T47D (cell line): ENCODE measurements around the gene CSNK1G3.

ENCODE experiments used
- DNase-seq, 2 experiments: peaks; one replicate each; pipeline versions ENCODE4 v3.0.0 to v3.0.0-alpha.2; 2011 to 2012; ENCODE audit warnings: low read depth in 1 of 2, low spot score in 1 of 2
- JUND ChIP-seq: IDR thresholded peaks from 2 replicates; pipeline ENCODE4 v1.6.1; 2012; ENCODE audit warnings: low read depth
- in situ Hi-C: cut with HindIII; loops from 2 replicates; pipeline ENCODE4 v1.10.0; 2016; ENCODE audit warnings: low sequenced_read_pairs, low pct_unique_long_range_greater_than_20kb

Gene CSNK1G3

DNA sequence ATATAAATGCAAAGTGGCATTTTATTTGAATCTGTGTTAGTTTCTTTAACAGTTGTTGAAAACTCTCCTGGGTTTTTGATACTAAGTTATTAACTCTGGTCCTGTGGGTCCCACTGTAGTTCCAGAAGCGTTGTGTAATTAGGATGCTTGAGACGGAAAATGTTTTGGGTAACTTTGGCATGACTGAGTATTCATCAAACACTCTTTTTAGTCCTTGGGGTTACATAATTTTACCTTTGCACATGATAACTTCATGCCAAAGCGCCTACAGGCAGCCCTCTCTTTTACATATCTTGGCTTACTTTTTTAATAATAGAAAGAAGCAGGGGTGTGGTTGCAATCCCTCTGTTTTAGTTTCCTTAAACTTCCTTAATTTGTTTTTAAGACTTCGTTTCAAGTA lies 12.2 kb downstream of the CSNK1G3 start:
- no peak for TF ChIP-seq JUND
- in situ Hi-C loops = no loop called here
- DNase-seq = no peak

DNA sequence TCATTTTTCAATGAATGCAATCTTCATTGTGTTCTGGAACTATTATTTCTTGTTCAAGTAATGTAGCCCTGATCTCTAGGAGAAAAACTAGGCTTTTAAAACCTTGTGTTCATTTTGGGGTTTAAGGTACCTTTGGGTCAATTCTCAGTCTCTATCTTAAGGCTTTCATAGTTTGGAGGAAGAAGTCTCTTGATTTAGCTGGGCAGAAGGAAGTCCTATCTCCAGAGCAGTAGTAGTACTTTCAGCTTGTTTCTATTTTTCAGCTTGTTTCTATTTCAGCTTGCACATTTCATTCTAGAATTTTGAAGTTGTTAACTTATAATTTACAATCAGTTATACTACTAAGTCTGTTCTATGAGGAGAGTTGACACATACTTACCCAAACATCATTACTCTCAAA lies 15.2 kb downstream of the CSNK1G3 start:
- no peak for DNase-seq
- TF ChIP-seq JUND = no peak
- in situ Hi-C loops = no loop called here

DNA sequence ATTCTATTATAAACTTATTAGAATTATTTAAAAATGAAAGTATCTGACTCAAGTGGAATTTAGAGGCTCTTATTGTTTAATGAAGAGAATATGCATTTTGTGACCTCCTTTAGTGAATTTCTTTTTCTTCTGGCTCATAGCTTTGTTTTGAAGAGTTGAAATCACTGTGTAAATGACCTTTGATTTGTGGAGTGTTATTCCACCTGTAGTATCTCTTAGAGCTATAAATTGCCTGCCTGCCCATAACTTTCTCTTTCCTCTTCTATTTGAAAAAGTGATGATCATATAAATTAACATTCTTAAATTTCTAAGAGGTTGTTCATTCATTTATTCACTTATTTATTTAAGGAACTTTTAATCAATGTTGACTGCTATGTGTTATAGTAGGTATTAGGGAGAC lies 16.1 kb downstream of the CSNK1G3 start:
- DNase-seq = no peak
- in situ Hi-C loops = no loop called here
- no peak for TF ChIP-seq JUND

DNA sequence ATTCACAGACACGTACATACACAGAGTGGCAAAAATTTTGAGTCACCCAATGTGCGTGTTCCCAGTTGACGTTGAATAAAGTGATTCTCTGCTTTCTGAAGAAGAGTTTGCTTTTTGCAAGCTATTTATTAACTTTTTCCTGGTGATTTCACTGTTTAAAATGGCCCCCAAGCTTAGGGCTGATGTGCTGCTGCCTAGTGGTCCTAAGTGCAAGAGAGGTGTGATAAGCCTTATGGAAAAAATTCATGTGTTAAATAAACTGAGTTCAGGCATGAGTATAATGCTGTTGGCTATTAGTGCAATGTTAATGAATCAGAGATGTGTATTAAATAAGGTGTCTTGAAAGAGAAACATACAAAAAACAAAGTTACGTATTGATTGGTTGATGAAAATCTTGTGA lies 16.9 kb downstream of the CSNK1G3 start:
- no peak for TF ChIP-seq JUND
- no peak for DNase-seq
- in situ Hi-C loops = no loop called here

DNA sequence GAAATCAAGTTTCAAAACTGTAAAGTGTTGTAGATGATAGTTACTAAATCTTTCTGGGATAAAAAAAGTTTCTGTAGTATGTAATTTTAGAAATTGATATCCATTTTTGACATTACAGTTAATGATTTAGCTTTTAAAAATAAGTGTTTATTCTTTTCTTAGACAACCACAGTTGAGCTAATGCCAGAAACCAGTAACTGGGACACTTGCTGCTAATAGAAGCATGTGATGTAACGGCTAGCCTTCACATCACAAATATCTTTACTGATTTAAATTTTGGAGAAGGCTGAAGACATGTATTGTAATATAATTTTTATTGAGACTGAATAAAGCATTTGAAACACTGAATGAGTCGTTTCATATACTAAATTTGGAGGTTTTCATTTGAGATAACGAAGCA lies 18.8 kb downstream of the CSNK1G3 start:
- TF ChIP-seq JUND = no peak
- no peak for DNase-seq
- in situ Hi-C loops = no loop called here

DNA sequence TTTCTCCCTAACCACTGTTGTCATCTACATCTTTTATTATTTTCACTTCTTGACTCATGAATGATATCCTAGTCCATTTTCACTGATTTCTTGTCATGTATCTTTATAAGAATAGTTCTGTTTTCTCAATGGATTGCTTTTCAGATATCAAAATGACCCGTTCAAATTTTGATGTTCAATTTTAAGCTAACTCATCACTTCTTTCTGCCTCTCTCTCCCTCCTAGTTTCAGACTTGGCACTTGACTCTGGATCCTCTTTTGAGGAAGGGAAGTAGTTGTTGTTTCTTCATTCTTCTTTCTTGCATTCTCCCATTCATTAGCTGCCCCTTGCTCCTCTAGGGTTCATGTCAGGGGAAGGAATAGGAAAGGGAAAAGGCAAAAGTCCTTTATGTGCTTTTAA lies 23.7 kb downstream of the CSNK1G3 start:
- DNase-seq = no peak
- TF ChIP-seq JUND = no peak
- in situ Hi-C loops = no loop called here

DNA sequence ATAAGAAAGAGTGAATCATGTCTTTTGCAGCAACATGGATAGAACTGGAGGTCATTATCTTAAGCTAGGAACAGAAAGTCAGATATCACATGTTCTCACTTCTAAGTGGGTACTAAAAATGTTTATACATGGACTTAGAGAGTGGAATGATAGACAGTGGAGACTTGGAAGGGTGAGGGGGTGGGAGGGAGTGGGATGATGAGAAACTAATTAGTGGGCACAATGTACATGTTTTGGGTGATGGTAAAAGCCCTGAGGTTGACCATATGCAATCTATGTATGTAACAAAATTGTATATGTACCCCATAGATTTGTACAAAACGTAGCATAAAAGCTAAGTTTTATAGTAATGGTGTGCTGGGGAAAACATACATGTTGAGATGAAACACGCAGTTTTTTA lies 25.3 kb downstream of the CSNK1G3 start:
- TF ChIP-seq JUND = no peak
- in situ Hi-C loops = no loop called here
- no peak for DNase-seq

DNA sequence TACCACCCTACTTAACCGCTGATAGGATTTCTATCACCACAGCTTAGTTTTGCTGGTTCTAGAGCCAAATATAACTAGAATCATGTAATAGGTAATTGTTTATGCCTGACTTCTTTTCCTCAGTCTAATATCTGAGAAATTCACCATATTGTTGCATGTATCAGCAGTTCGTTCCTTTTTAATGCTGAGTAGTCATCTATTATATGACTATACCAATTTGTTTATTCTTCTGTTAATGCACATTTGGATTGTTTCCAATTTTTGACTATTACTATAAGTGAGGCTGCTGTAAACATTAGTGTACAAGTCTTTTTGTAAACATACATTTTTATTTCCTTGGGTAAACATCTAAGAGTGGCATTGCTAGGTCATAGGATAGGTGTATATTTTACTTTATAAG lies 25.9 kb downstream of the CSNK1G3 start:
- TF ChIP-seq JUND = no peak
- DNase-seq = no peak
- in situ Hi-C loops = no loop called here

DNA sequence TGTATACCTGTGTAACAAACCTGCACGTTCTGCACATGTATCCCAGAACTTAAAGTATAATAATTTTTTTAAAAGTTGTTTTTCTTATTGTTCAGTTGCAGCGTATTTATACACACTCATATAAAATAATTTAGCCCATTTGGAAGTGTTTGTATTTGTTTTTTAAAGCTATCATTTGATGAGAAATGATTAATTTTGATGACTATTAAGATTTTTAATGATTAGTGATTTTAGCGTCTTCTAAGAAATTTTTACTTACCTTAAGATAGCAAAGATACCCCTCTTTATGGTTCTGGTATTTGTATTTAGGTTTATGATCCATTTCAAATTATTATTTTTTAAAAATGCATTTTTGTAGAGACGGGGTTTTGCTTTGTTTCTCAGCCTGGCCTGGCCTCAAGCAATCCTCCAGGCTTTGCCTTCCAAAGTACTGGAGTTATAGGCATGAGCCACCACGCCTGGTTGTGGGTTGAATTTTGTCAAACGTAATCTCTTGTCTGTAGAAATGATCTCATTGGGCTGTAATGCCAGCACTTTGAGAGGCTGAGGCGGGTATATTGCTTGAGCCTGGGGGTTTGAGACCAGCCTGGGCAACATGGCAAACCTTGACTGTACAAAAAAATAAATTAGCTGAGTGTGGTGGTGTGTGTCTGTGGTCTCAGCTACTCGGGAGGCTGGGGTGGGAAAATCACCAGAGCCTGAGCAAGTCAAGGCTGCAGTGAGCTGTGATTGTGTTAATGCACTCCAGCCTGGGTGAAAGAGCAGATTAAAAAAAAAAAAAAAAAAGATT lies 26.9 kb downstream of the CSNK1G3 start:
- TF ChIP-seq JUND = no peak
- DNase-seq = no peak
- in situ Hi-C loops = no loop called here

DNA sequence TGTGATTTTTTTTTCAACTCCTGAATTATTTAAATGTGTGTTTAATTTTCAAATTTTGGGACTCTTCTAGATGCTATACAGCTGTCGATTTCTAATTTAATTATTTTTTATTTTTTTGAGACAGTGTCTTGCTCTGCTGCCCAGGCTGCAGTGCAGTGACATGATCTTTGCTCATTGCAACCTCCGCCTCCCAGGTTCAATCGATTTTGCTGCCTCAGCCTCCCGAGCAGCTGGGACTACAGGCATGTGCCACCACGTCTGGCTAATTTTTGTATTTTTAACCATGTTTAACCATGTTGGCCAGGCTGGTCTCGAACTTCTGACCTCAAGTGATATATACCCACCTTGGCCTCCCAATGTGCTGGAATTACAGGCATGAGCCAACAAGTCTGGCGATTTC lies 28.6 kb downstream of the CSNK1G3 start:
- DNase-seq = no peak
- TF ChIP-seq JUND = no peak
- in situ Hi-C loops = no loop called here

DNA sequence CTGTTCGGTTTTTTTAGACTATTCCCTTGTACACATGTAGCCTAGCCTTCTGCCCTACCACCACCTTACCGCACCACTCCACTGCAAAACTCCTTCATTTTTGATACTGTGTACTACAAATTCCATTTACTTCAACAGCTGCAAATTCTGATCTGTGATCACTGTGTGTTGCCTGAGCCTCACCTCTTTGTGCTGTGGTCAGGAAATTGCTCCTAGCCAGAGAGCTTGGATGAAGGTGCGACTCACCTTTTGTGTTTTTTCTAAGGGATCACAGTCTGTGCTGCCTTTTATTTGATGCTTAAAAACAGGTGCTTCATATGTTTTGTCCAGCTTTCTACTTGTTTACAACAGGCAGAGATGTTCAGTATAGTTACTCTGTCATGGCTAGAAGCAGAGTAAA lies 31.5 kb downstream of the CSNK1G3 start:
- no peak for DNase-seq
- no peak for TF ChIP-seq JUND
- in situ Hi-C loops = no loop called here

DNA sequence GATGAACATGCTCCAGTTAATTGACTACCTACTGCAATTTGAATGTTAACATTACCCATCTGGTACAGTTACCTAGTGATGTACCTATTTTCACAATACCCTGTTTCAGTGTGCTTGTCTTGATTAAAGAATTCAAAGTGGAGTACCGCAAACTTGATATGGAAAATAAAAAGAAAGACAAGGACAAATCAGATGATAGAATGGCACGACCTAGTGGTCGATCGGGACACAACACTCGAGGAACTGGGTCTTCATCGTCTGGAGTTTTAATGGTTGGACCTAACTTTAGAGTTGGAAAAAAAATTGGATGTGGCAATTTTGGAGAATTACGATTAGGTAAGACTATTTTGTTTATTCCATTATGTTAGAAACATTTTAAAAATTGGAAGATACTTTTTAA lies 33.5 kb downstream of the CSNK1G3 start:
- no peak for TF ChIP-seq JUND
- peak in 1 of 2 experiments; percentile 60 for DNase-seq
- in situ Hi-C loops = no loop called here

DNA sequence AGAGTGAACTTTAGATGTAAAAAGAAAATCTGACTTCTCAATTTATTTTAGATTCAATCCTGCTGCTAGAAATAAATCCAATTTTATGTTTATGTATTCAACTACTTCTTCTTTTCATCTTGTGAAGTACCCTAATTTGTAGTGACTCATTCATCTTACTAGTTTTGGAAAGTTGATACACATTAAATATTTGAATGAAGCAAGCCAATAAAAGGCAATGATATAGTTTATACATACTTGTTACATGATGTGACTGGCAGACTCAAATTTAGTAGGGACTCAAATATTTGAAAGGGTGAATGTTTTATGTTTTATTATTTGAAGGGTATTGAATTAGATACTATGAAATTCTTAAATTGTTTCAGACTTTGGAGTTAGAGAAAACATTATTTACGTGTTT lies 34.7 kb downstream of the CSNK1G3 start:
- DNase-seq = no peak
- in situ Hi-C loops = no loop called here
- TF ChIP-seq JUND = no peak
